SU-DHL-6 (cell line): ENCODE results near the gene CFAP74.

Source experiments
- CTCF ChIP-seq: fragments of 200-600 bp; sonication (generic); IDR thresholded peaks from one replicate; pipeline ENCODE4 v1.5.1; 2017; ENCODE audit warnings: antibody characterized with exemption, mild to moderate bottlenecking, low read length, moderate library complexity; ENCODE audit not compliant: insufficient read depth, poor library complexity, severe bottlenecking
- EZH2phosphoT487 ChIP-seq: fragments of 200-600 bp; sonication (generic), shearing (Covaris generic); conservative IDR thresholded peaks from 2 replicates; pipeline ENCODE4 v1.6.1; 2018; ENCODE audit warnings: mild to moderate bottlenecking, antibody characterized with exemption, low read length, moderate library complexity, mixed read lengths

GRCh38 chr1:1921901-1922701 lies 81.5 kb downstream of the CFAP74 start:
- no peak for TF ChIP-seq CTCF
- no peak for TF ChIP-seq EZH2phosphoT487
